HL-60 (cell line): ENCODE measurements around the gene OR7A17.

ENCODE experiments used
- CTCF ChIP-seq: IDR thresholded peaks from one replicate; pipeline ENCODE4 v1.5.1; 2011; ENCODE audit warnings: low read length, control low read depth, inconsistent platforms; ENCODE audit not compliant: insufficient read depth
- GABPA ChIP-seq: IDR thresholded peaks from 2 replicates; pipeline ENCODE4 v1.6.1; 2012; ENCODE audit warnings: low read depth
- POLR2AphosphoS5 ChIP-seq: IDR thresholded peaks from 2 replicates; pipeline ENCODE4 v1.6.1; 2012; ENCODE audit warnings: low read depth
- REST ChIP-seq: IDR thresholded peaks from 2 replicates; pipeline ENCODE4 v1.6.1; 2012; ENCODE audit warnings: low read depth; ENCODE audit not compliant: insufficient replicate concordance

GRCh38 chr19:14916848-14917247, 30.9 kb upstream of the OR7A17 start:
- TF ChIP-seq CTCF = no peak
- TF ChIP-seq GABPA = no peak
- TF ChIP-seq REST = no peak
- no peak for TF ChIP-seq POLR2AphosphoS5
